Measurements from ENCODE around the gene PDE1A. TPM values are rescaled to one million over a fixed set of nuclear protein-coding genes. Genes with fewer than 3 reads are reported as not detected.

The PDE1A gene
- polyA plus RNA-seq, 1 of the 3 experiments (the other 2 are of a cell fraction), result 0.08 TPM

GRCh38 chr2:182367401-182367800, 59.4 kb downstream of the PDE1A start (continued):
- TF ChIP-seq REST (IDR thresholded peaks at IDR 0.05; ENCODE audit: low read depth, low read length), result no peak

GRCh38 chr2:182366628-182367027, 60.2 kb downstream of the PDE1A start:
- no peak overlapping the region for H3K4me3 ChIP-seq (ENCODE audit: low read depth in 2 of 2, low read length in 1 of 2)
- no peaks in the 10 kb centered on the region for H3K79me2 ChIP-seq (ENCODE audit: insufficient read depth)
- TF ChIP-seq EZH2phosphoT487 (IDR thresholded peaks at IDR 0.05; ENCODE audit: borderline replicate concordance, low read depth), result no peak
- TF ChIP-seq, protein P1, sequence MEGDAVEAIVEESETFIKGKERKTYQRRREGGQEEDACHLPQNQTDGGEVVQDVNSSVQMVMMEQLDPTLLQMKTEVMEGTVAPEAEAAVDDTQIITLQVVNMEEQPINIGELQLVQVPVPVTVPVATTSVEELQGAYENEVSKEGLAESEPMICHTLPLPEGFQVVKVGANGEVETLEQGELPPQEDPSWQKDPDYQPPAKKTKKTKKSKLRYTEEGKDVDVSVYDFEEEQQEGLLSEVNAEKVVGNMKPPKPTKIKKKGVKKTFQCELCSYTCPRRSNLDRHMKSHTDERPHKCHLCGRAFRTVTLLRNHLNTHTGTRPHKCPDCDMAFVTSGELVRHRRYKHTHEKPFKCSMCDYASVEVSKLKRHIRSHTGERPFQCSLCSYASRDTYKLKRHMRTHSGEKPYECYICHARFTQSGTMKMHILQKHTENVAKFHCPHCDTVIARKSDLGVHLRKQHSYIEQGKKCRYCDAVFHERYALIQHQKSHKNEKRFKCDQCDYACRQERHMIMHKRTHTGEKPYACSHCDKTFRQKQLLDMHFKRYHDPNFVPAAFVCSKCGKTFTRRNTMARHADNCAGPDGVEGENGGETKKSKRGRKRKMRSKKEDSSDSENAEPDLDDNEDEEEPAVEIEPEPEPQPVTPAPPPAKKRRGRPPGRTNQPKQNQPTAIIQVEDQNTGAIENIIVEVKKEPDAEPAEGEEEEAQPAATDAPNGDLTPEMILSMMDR (IDR thresholded peaks at IDR 0.05), result no peak
- TF ChIP-seq FOXM1 (IDR thresholded peaks at IDR 0.05; ENCODE audit: low read depth), result no peak
- no peak for TF ChIP-seq FOSL2 (IDR thresholded peaks at IDR 0.05; ENCODE audit: borderline replicate concordance, low read depth)
- no peak for TF ChIP-seq CHD2 (IDR thresholded peaks at IDR 0.05; ENCODE audit: low read length, partially characterized antibody)
- TF ChIP-seq, protein P2, sequence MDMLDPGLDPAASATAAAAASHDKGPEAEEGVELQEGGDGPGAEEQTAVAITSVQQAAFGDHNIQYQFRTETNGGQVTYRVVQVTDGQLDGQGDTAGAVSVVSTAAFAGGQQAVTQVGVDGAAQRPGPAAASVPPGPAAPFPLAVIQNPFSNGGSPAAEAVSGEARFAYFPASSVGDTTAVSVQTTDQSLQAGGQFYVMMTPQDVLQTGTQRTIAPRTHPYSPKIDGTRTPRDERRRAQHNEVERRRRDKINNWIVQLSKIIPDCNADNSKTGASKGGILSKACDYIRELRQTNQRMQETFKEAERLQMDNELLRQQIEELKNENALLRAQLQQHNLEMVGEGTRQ (IDR thresholded peaks at IDR 0.05; ENCODE audit: borderline replicate concordance, low read depth, low read length), result no peak
- TF ChIP-seq ELF1 (IDR thresholded peaks at IDR 0.05), result no peak
- TF ChIP-seq SMC3 (IDR thresholded peaks at IDR 0.05; ENCODE audit: low read depth, low read length), result no peak
- TF ChIP-seq SIN3A (IDR thresholded peaks at IDR 0.05; ENCODE audit: borderline replicate concordance, low read depth, low read length), result no peak
- no peak for TF ChIP-seq ZBTB33 (IDR thresholded peaks at IDR 0.05; ENCODE audit: borderline replicate concordance, low read depth)
- TF ChIP-seq RXRA (IDR thresholded peaks at IDR 0.05; ENCODE audit: borderline replicate concordance, low read depth), result no peak
- no peak for TF ChIP-seq IRF3 (IDR thresholded peaks at IDR 0.05; ENCODE audit: low read depth, low read length)
- no peak for TF ChIP-seq TAF1 (IDR thresholded peaks at IDR 0.05; ENCODE audit: borderline replicate concordance, low read depth, low read length)
- TF ChIP-seq USF1 (IDR thresholded peaks at IDR 0.05; ENCODE audit: borderline replicate concordance, low read depth), result no peak
- no peak for TF ChIP-seq JUND (IDR thresholded peaks at IDR 0.05)
- no peak for TF ChIP-seq POLR2AphosphoS5 (IDR thresholded peaks at IDR 0.05; ENCODE audit: low read depth, low read length)
- TF ChIP-seq FOXJ3 (CRISPR knock-in tag; IDR thresholded peaks at IDR 0.05), result no peak
- H3F3A ChIP-seq (replicated peaks; ENCODE audit: insufficient read depth), result peaks cover under 1% of the 10 kb centered on the region
- no peaks in the 10 kb centered on the region for H3K27me3 ChIP-seq (ENCODE audit: insufficient read depth)
- no peaks in the 10 kb centered on the region for H3K36me3 ChIP-seq (replicated peaks in 1 of 2; ENCODE audit: control insufficient read depth in 1 of 2, insufficient read depth in 2 of 2, low read length in 1 of 2)
- H3K4me2 ChIP-seq, result no peak overlapping the region
- CTCF ChIA-PET, result interaction anchor here (1.1 kb wide), 1 partner anchor 283 kb away, joined by 4 read pairs; no protein-coding TSS in a partner anchor
- no peak overlapping the region for H3K27ac ChIP-seq (ENCODE audit: low read depth in 2 of 2, low read length in 1 of 2)
- no peaks in the 10 kb centered on the region for H3K9me2 ChIP-seq
- POLR2A ChIA-PET, result no interaction called here
- no peak for DNase-seq
- no peaks in the 10 kb centered on the region for H3K9me3 ChIP-seq
- H3K4me1 ChIP-seq (ENCODE audit: control insufficient read depth in 1 of 2, insufficient read depth in 2 of 2, low read depth in 1 of 2, low read length in 1 of 2), result peaks cover 0 to 2% of the 10 kb centered on the region in 2 experiments; a peak in 3 of 4 replicates
- no peak overlapping the region for H2AFZ ChIP-seq (ENCODE audit: low read depth)
- H3K9ac ChIP-seq, result no peak overlapping the region
- 66% methylated on average over 4 of the region's 4 CpGs for WGBS (ENCODE audit: low lambda C conversion rate)
- H4K20me1 ChIP-seq (ENCODE audit: insufficient read depth), result no peaks in the 10 kb centered on the region

All from SK-N-SH (cell line).